ENCODE measurements around the gene PFN1.

PFN1 gene

DNA sequence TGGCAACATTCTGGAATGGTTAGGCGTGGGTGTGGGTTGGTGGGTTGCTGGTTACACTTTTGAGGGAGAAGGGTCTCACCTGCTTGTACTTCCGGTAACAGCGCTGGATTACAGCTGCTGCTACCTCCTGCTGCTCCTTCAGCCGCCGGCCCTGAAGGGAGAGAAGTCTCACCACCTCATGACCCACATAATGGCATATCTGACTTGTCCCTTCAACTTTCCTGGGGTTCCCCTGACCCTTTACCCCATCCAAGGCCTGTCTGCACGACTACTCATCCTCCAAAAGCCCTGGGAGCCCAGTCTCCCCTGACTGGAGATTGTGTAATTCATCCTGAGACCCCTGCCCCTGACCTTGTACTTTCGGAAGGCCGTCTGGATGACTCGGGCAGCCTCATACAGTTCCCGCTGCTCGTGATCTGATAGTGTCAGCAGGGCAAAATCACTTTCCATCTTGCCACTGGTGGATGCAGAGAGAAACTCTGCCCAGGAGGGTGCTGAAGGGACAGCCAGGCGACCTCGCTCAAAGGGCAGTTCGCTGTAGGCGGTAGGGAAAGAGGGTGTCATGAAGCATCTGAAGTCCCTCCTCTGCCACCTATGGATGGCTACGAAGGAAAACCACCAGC lies 21.3 kb upstream of the PFN1 start:
- H3K27me3 ChIP-seq (ENCODE audit: insufficient read depth, low read length), result no peaks in the 10 kb centered on the region
- no peaks in the 10 kb centered on the region for H3F3A ChIP-seq (ENCODE audit: insufficient read depth, low read length)
- H2AFZ ChIP-seq (ENCODE audit: low read length), result no peak overlapping the region
- H3K27ac ChIP-seq (ENCODE audit: low read depth, low read length, poor library complexity, severe bottlenecking), result no peak overlapping the region
- H3K4me1 ChIP-seq (ENCODE audit: insufficient read depth, low read length, severe bottlenecking), result peaks cover 25% of the 10 kb centered on the region
- no peaks in the 10 kb centered on the region for H3K9me2 ChIP-seq (ENCODE audit: low read depth, low read length)
- 0 out of 2 replicates have a peak, but pooled peaks cover 3% of the 10 kb centered on the region for H3K79me2 ChIP-seq (ENCODE audit: insufficient read depth, low read length)
- H4K20me1 ChIP-seq (ENCODE audit: insufficient read depth, low read length), result no peaks in the 10 kb centered on the region
- no peak overlapping the region for H3K9ac ChIP-seq (ENCODE audit: low read length)
- peaks cover 61% of the 10 kb centered on the region; the same call in 1 of the 2 replicates for H3K36me3 ChIP-seq (ENCODE audit: insufficient read depth, low read length)
- no peaks in the 10 kb centered on the region for H3K9me3 ChIP-seq (ENCODE audit: low read length)
- H3K4me2 ChIP-seq (ENCODE audit: low read length), result no peak overlapping the region
- H3K4me3 ChIP-seq (ENCODE audit: low read depth, low read length, poor library complexity, severe bottlenecking), result no peak overlapping the region
- no peak for TF ChIP-seq EZH2 (IDR thresholded peaks at IDR 0.05; ENCODE audit: borderline replicate concordance, low read length)
- TF ChIP-seq, protein P1, sequence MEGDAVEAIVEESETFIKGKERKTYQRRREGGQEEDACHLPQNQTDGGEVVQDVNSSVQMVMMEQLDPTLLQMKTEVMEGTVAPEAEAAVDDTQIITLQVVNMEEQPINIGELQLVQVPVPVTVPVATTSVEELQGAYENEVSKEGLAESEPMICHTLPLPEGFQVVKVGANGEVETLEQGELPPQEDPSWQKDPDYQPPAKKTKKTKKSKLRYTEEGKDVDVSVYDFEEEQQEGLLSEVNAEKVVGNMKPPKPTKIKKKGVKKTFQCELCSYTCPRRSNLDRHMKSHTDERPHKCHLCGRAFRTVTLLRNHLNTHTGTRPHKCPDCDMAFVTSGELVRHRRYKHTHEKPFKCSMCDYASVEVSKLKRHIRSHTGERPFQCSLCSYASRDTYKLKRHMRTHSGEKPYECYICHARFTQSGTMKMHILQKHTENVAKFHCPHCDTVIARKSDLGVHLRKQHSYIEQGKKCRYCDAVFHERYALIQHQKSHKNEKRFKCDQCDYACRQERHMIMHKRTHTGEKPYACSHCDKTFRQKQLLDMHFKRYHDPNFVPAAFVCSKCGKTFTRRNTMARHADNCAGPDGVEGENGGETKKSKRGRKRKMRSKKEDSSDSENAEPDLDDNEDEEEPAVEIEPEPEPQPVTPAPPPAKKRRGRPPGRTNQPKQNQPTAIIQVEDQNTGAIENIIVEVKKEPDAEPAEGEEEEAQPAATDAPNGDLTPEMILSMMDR (IDR thresholded peaks at IDR 0.05; ENCODE audit: low read length), result no peak

DNA sequence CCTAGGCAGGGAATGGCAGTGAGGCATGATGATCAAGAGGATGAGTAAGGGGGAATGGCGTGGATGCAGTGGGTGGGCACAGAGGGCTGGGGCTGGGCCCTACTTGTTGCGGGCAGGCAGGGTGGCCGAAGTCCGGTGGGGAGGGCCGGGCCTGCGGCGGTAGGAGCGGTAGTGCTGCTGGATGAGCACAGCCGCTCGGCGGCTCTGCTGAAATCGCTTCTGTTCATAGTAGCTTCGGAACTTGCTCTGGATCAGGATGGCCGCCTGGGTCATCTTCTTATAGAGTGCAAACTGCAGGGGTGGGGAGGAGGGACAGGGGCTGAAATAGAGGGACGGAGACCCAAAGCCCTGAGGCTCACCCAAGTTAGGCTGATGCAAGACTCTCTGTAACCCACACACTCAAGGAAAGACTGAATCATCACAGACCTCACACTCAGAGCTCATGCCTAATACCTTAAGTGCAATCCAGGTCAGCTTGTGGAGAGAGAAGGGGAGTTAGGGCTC lies 20.8 kb upstream of the PFN1 start:
- Histone ChIP-seq H3F3A (ENCODE audit: insufficient read depth, low read length) (no peaks in the 10 kb centered on the region), H3K79me2 (ENCODE audit: insufficient read depth, low read length) (0 out of 2 replicates have a peak, but pooled peaks cover 3% of the 10 kb centered on the region), H3K27me3 (ENCODE audit: insufficient read depth, low read length) (no peaks in the 10 kb centered on the region), H3K9ac (ENCODE audit: low read length) (peak overlapping the region; percentile 92), H3K9me2 (ENCODE audit: low read depth, low read length) (no peaks in the 10 kb centered on the region), H2AFZ (ENCODE audit: low read length) (no peak overlapping the region), H3K36me3 (ENCODE audit: insufficient read depth, low read length) (peaks cover 58% of the 10 kb centered on the region; the same call in 1 of the 2 replicates), H3K4me2 (ENCODE audit: low read length) (peak overlapping the region; percentile 81), H3K4me3 (ENCODE audit: low read depth, low read length, poor library complexity, severe bottlenecking) (peak overlapping the region; percentile 84), H3K9me3 (ENCODE audit: low read length) (no peaks in the 10 kb centered on the region), H3K27ac (ENCODE audit: low read depth, low read length, poor library complexity, severe bottlenecking) (peak overlapping the region; percentile 71), H3K4me1 (ENCODE audit: insufficient read depth, low read length, severe bottlenecking) (peaks cover 25% of the 10 kb centered on the region), H4K20me1 (ENCODE audit: insufficient read depth, low read length) (no peaks in the 10 kb centered on the region)
- TF ChIP-seq, protein P1 (IDR thresholded peaks at IDR 0.05; ENCODE audit: low read length), result no peak
- no peak for TF ChIP-seq EZH2 (IDR thresholded peaks at IDR 0.05; ENCODE audit: borderline replicate concordance, low read length)

DNA sequence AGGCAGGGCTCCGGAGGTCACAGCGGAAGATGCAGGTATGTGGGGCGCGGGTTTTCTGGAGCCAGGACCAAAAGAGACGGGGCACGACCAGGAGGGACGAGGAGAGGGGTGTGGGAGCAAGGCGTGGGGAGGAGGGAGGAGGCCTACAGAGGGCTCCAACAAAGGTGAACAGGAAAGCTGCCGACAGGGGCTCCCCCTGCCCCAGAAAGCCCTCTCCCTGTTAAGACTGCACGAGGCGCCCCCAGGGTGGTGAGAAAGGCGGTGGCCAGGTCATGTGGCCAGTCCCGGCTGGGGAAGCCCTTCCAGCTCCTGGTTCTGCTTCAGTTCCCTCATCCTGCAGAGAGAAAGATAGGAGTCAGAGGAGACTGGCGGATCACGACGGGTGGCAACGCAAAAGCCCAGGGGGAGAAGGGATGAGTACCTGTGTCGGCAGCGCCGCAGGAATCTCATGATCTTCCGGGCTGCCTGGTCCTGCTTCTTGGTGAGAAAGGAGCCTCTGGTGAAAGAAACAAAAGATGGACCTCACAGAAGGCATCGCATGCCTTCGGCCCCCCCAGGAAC lies 20.2 kb upstream of the PFN1 start:
- H3K27ac ChIP-seq (ENCODE audit: low read depth, low read length, poor library complexity, severe bottlenecking), result peak overlapping the region; percentile 71
- H3K79me2 ChIP-seq (ENCODE audit: insufficient read depth, low read length), result 0 out of 2 replicates have a peak, but pooled peaks cover 3% of the 10 kb centered on the region

More for the DNA sequence above, 20.2 kb upstream of the PFN1 start:
- Histone ChIP-seq H3K4me3 (ENCODE audit: low read depth, low read length, poor library complexity, severe bottlenecking) (peak overlapping the region; percentile 84), H4K20me1 (ENCODE audit: insufficient read depth, low read length) (no peaks in the 10 kb centered on the region), H2AFZ (ENCODE audit: low read length) (no peak overlapping the region), H3K9ac (ENCODE audit: low read length) (peak overlapping the region; percentile 92), H3K4me1 (ENCODE audit: insufficient read depth, low read length, severe bottlenecking) (peaks cover 25% of the 10 kb centered on the region), H3K9me2 (ENCODE audit: low read depth, low read length) (no peaks in the 10 kb centered on the region), H3K4me2 (ENCODE audit: low read length) (peak overlapping the region; percentile 81), H3K9me3 (ENCODE audit: low read length) (no peaks in the 10 kb centered on the region), H3K36me3 (ENCODE audit: insufficient read depth, low read length) (peaks cover 52% of the 10 kb centered on the region; the same call in 1 of the 2 replicates), H3K27me3 (ENCODE audit: insufficient read depth, low read length) (no peaks in the 10 kb centered on the region), H3F3A (ENCODE audit: insufficient read depth, low read length) (no peaks in the 10 kb centered on the region)
- TF ChIP-seq, protein P1 (IDR thresholded peaks at IDR 0.05; ENCODE audit: low read length), result no peak
- TF ChIP-seq EZH2 (IDR thresholded peaks at IDR 0.05; ENCODE audit: borderline replicate concordance, low read length), result no peak

Data from OCI-LY1 (cell line).